Thyroid gland (tissue), 4 donors: Measurements from ENCODE around the gene WDR55. TPM values are rescaled to one million over a fixed set of nuclear protein-coding genes. Genes with fewer than 3 reads are reported as not detected.
A peak's percentile ranks its signal among the peaks of the same experiment; 100 is the strongest.

Experiments used
- DNase-seq, 2 donors: peaks; one replicate each; pipeline ENCODE4 v3.0.0-alpha.2; 2019
- H3K27ac ChIP-seq, 3 donors: fragments of 200-600 bp; sonication (generic); 1 replicate in 2 of 3; 2 replicates in 1 of 3; pipeline ENCODE4 v1.5.1; 2016 to 2019; ENCODE audit warnings: mild to moderate bottlenecking in 1 of 3, moderate library complexity in 1 of 3
- H3K27me3 ChIP-seq: fragments of 200-600 bp; sonication (generic); one replicate; pipeline ENCODE4 v1.5.1; 2019
- H3K36me3 ChIP-seq, 2 donors: fragments of 200-600 bp; sonication (generic); one replicate each; pipeline ENCODE4 v1.5.1; 2016 to 2019
- H3K4me1 ChIP-seq, 2 donors: fragments of 200-600 bp; sonication (generic); one replicate each; pipeline ENCODE4 v1.5.1; 2017 to 2019
- H3K4me3 ChIP-seq, 3 donors: fragments of 200-600 bp; sonication (generic); replicated peaks in 1 of 3; 1 replicate in 2 of 3; 2 replicates in 1 of 3; pipeline ENCODE4 v1.5.1; 2016; ENCODE audit warnings: mild to moderate bottlenecking in 1 of 3
- H3K9me3 ChIP-seq: fragments of 200-600 bp; sonication (generic); one replicate; pipeline ENCODE4 v1.5.1; 2017
- CTCF ChIP-seq, 6 experiments: fragments of 200-600 bp in 3 of 6; fragments of 450-650 bp in 3 of 6; sonication (generic) in 3 of 6; IDR thresholded peaks; one replicate each; pipeline ENCODE4 v1.5.1; 2016 to 2019; ENCODE audit warnings: antibody characterized with exemption in 6 of 6, mild to moderate bottlenecking in 2 of 6, inconsistent platforms in 1 of 6, moderate library complexity in 1 of 6
- POLR2A ChIP-seq, 2 donors: fragments of 450-650 bp; IDR thresholded peaks; one replicate each; pipeline ENCODE4 v1.6.1; 2017; ENCODE audit warnings: antibody characterized with exemption in 2 of 2, mild to moderate bottlenecking in 2 of 2, moderate library complexity in 1 of 2
- WGBS, 2 donors: methylation state at CpG; one replicate each; pipeline ENCODE4 v1.1.5; 2017; 5-methylcytosine and 5-hydroxymethylcytosine counted together
- intact Hi-C: fragments of 100-400 bp; cut with DNase I; formaldehyde crosslinking; loops from one replicate; pipeline ENCODE4 v1.15.1; 2023
- total RNA-seq, 4 donors: library from RNA; depleted of rRNA; stranded (reverse); fragments of >200 nt; gene quantifications; one replicate each; pipeline ENCODE4 v1.2.3, GENCODE V29; 2016

Gene WDR55
- total RNA-seq, 4 donors from 2014 or later, result 19.5 to 23.8 (median 20.7) TPM

- Histone ChIP-seq H3K4me1 (peaks cover 5 to 18% of the 10 kb centered on the region in 2 donors), H3K4me3 (peak within 1 kb of the TSS; percentile 24 to 95 (median 52)), H3K9me3 (no peaks in the 10 kb centered on the region), H3K27me3 (no peaks in the 10 kb centered on the region), H3K36me3 (no peaks in the 10 kb centered on the region), H3K27ac (peak within 1 kb of the TSS; percentile 57 to 81 (median 79))
- DNase-seq, result peak in 1 of 2 donors; percentile 56
- no peak for TF ChIP-seq POLR2A (IDR thresholded peaks at IDR 0.05)
- TF ChIP-seq CTCF (IDR thresholded peaks at IDR 0.05), result no peak
- intact Hi-C loops, result loop anchor here (10.0 kb wide), 1 partner anchor 258 kb away; no protein-coding TSS in a partner anchor
- 12% methylated on average over 16 of the region's 16 CpGs for WGBS, 2 donors
Measured at GRCh38 chr5:140633021-140633471, 31.7 kb upstream of the WDR55 start, which contains the start of gene CD14. Gene CD14 (minus strand): TSS chr5:140633175. CDS start chr5:140633071, 104 bp downstream.

GRCh38 chr5:140633501-140633900 is 31.2 kb upstream of the WDR55 start:
- Histone ChIP-seq H3K9me3 (no peaks in the 10 kb centered on the region), H3K4me3 (no peak overlapping the region), H3K36me3 (no peaks in the 10 kb centered on the region), H3K27ac (peak overlapping the region in 2 of 3 donors; percentile 79 to 81), H3K27me3 (no peaks in the 10 kb centered on the region), H3K4me1 (peaks cover 5 to 20% of the 10 kb centered on the region in 2 donors)
- 86 to 93% methylated on average over 2 of the region's 2 CpGs for WGBS, 2 donors
- no peak for DNase-seq
- TF ChIP-seq POLR2A (IDR thresholded peaks at IDR 0.05) (no peak), CTCF (IDR thresholded peaks at IDR 0.05) (no peak)
- intact Hi-C loops, result loop anchor here (10.0 kb wide), 1 partner anchor 259 kb away; no protein-coding TSS in a partner anchor

DNA sequence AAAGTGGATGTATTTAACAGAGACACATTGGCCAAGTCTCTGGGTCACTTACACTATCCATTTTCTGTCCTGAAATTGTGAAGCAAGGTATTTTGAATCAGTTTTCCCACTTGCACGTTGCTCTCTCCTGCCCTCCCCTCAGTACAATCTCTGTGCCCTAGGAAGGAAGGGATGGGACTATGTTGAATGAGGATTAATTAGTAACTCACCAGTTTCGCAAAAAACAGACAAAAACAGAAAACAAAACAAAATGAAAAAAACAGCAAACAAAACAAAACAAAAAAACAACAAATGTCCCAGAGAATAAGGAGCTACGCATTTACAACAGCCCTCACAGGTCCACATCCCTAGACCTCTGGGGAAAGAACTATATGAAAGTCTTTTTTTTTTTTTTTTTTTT is 30.6 kb upstream of the WDR55 start:
- Histone ChIP-seq H3K36me3 (no peaks in the 10 kb centered on the region), H3K4me1 (peaks cover 9 to 25% of the 10 kb centered on the region in 2 donors), H3K9me3 (no peaks in the 10 kb centered on the region), H3K27me3 (no peaks in the 10 kb centered on the region), H3K4me3 (no peak overlapping the region), H3K27ac (no peak overlapping the region)
- intact Hi-C loops, result loop anchor here (10.0 kb wide), 1 partner anchor 259 kb away; no protein-coding TSS in a partner anchor
- 54 to 55% methylated on average over 3 of the region's 3 CpGs for WGBS, 2 donors
- DNase-seq, result no peak
- no peak for TF ChIP-seq POLR2A (IDR thresholded peaks at IDR 0.05)
- TF ChIP-seq CTCF (IDR thresholded peaks at IDR 0.05), result no peak

- no peak for DNase-seq
- TF ChIP-seq CTCF (IDR thresholded peaks at IDR 0.05) (no peak), POLR2A (IDR thresholded peaks at IDR 0.05) (no peak)
- intact Hi-C loops, result loop anchor here (5.0 to 10.0 kb wide), 2 partner anchors 73 to 261 kb away; partner anchors contain the start of genes APBB3 and SLC35A4
- H3K36me3 ChIP-seq, result no peaks in the 10 kb centered on the region
- no peaks in the 10 kb centered on the region for H3K9me3 ChIP-seq
- H3K4me1 ChIP-seq, result peaks cover 15 to 31% of the 10 kb centered on the region in 2 donors
- no peak overlapping the region for H3K4me3 ChIP-seq
- WGBS, 2 donors, result 85 to 88% methylated on average over 7 to 8 of the region's 8 CpGs
- no peak overlapping the region for H3K27ac ChIP-seq
- H3K27me3 ChIP-seq, result no peaks in the 10 kb centered on the region
Measured at GRCh38 chr5:140635291-140636257, 29.1 kb upstream of the WDR55 start.
